Bronchial epithelial cell (primary cell): ENCODE data around the gene MARK1. TPM values are rescaled to one million over a fixed set of nuclear protein-coding genes. Genes with fewer than 3 reads are reported as not detected.

ENCODE experiments used
- DNase-seq: peaks from one replicate; pipeline ENCODE4 v3.0.0-alpha.2; 2010; ENCODE audit warnings: low read depth
- FAIRE-seq: peaks from 2 replicates; lab custom pipeline; 2011; peaks lifted over from hg19 to GRCh38; lab: Jason Lieb, UNC
- H3K27me3 ChIP-seq: 2 replicates; pipeline ENCODE4 v1.5.1; 2011; ENCODE audit warnings: low read length; ENCODE audit not compliant: control insufficient read depth, insufficient read depth
- H3K36me3 ChIP-seq: 2 replicates; pipeline ENCODE4 v1.5.1; 2011; ENCODE audit warnings: low read length; ENCODE audit not compliant: control insufficient read depth, insufficient read depth
- H3K4me3 ChIP-seq: 2 replicates; pipeline ENCODE4 v1.5.1; 2011; ENCODE audit warnings: mild to moderate bottlenecking, low read depth, low read length, control low read depth
- CTCF ChIP-seq: IDR thresholded peaks from 2 replicates; pipeline ENCODE4 v1.5.1; 2011; ENCODE audit warnings: mild to moderate bottlenecking, moderate library complexity, low read length, control low read depth, inconsistent platforms; ENCODE audit not compliant: insufficient read depth, severe bottlenecking
- total RNA-seq: library from RNA; depleted of rRNA; stranded (reverse); fragments of >200 nt; gene quantifications from 2 replicates; pipeline ENCODE4 v1.2.1, GENCODE V29; 2014

MARK1 gene
- total RNA-seq, 1 donor from 2014 or later, result 3.9 TPM

GRCh38 chr1:220516014-220516721, 11.8 kb upstream of the MARK1 start:
- DNase-seq (peak; percentile 99), FAIRE-seq (no peak)
- no peaks in the 10 kb centered on the region for H3K27me3 ChIP-seq
- H3K4me3 ChIP-seq, result no peak overlapping the region
- no peak for TF ChIP-seq CTCF
- no peaks in the 10 kb centered on the region for H3K36me3 ChIP-seq

GRCh38 chr1:220516722-220517042, 11.3 kb upstream of the MARK1 start:
- no peaks in the 10 kb centered on the region for H3K36me3 ChIP-seq
- H3K4me3 ChIP-seq, result no peak overlapping the region
- DNase-seq, result peak; percentile 60
- FAIRE-seq, result peak; percentile 93
- H3K27me3 ChIP-seq, result no peaks in the 10 kb centered on the region
- no peak for TF ChIP-seq CTCF

- FAIRE-seq, result no peak
- Histone ChIP-seq H3K27me3 (no peaks in the 10 kb centered on the region), H3K36me3 (no peaks in the 10 kb centered on the region), H3K4me3 (no peak overlapping the region)
- no peak for TF ChIP-seq CTCF
- peak; percentile 84 for DNase-seq
Measured at GRCh38 chr1:220521778-220522177, 6.2 kb upstream of the MARK1 start.

GRCh38 chr1:220526294-220526693, 1.6 kb upstream of the MARK1 start:
- no peak for TF ChIP-seq CTCF
- DNase-seq (peak; percentile 68), FAIRE-seq (no peak)
- no peaks in the 10 kb centered on the region for H3K36me3 ChIP-seq
- no peak overlapping the region for H3K4me3 ChIP-seq
- no peaks in the 10 kb centered on the region for H3K27me3 ChIP-seq

- Histone ChIP-seq H3K27me3 (no peaks in the 10 kb centered on the region), H3K36me3 (no peaks in the 10 kb centered on the region), H3K4me3 (peak overlapping the region; percentile 90)
- FAIRE-seq, result no peak
- TF ChIP-seq CTCF, result no peak
- peak; percentile 26 for DNase-seq
Measured at GRCh38 chr1:220527279-220527907, 543 bp upstream of the MARK1 start.
